IPS-NIHi7 (cell line): Measurements from ENCODE around the gene IQSEC1.

Experiments
- DNase-seq: peaks from one replicate; pipeline ENCODE4 v3.0.0; 2012; ENCODE audit warnings: mixed read lengths; ENCODE audit errors: extremely low spot score

IQSEC1 gene

DNA sequence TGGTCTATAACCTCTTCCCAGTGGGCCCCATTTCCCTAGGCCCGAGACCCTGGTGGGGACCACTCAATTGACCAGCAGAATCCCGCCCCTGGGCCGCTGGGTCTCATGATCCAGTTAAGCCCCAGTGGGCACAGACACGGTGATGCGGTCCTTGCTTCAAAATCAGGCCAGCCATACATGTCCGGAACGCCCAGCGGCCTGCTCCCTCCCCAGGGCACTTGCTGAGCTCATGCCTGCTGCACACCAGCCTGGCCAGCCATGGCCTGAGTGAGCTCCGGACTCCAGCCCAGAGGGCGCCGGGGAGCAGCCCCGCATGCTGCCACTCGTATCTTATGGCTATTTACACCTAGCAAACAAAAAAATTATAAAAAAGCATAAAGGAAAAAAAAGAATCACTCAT, 34.4 kb upstream of the IQSEC1 start:
- DNase-seq: peak; percentile 52

DNA sequence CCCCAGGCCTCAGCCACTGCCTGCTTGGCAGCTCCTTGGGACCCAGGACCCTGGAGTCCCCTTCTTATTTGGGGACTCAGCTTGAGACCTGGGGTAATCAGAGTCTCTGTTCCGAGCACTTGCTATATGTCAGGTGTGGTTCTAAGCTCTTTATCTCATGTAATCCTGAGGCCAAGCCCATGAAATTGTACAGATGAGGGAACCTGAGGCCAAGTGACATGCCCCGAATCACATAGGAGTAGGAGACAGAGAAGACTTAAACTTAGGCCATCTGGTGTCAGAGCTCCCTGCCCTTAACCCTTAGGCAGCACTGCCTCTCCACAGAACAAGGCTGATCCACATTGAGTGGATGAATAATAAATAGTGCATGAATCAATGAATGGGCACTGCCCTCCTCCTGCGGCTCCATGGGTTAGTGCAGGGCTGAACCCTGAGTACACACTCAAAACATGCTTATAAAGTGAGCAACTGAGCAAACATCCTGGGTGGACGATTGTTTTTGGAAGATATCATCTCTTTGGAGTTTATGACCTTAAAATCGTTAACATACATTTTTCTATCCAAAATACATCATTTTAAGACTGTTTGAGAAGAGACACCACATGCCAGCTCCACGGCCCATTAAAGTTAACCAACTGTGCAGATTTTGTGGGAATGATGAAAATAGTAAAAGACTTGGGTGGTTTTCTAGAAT, 33.2 kb upstream of the IQSEC1 start:
- DNase-seq: no peak

GRCh38 chr3:13105896-13106250, 32.6 kb upstream of the IQSEC1 start:
- no peak for DNase-seq

- DNase-seq: no peak
Observed at GRCh38 chr3:13105181-13105895, 32.1 kb upstream of the IQSEC1 start.

DNA sequence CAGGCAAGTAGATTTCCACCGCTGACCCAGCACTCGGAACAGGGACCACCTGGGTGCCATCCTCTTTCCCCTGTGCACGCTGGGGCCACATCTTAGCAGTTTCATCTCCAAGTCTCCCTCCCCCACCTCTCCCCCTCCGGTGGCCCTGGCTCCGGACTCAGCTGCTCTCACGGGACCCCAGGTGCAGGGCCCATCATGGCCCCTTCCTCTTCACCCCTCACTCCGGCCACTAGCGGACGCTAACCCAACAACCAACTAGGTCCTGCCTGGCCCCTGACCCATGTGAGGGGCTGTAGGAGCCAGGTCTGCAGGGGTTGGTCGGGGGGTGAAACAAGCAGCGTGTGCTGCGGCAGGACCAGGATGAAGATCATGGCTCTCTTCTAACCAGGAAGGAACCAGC, 31.3 kb upstream of the IQSEC1 start:
- DNase-seq: no peak

DNA sequence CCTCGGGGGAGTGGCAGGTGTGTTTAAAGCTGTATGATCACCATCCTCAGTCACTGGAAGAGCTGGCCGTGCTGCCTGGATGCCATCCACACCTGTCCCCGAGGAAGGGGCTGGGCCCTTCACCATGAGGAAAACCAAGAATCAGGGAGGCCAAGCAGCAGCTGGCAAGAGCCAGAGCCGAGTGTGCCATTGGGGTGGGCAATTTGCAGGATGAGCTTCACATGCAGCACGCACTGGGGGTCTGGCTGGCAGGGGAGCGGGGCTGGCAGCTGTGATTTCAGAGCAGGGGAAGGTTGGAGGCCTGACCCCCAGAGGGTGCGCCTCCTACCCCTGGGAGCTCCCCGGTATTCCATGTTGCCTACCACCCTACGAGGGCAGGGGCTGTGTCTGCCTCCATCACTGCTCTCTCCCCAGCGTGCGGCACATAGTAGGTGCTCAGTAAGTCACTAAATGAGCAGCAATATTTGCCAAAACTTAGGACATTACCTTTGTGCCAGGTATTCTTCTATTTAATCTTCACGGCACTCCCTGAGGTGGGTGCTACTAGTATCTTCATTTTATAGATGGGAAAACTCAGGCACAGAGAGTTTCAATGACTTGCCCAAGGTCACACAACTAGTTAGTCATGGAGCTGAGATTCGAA, 30.3 kb upstream of the IQSEC1 start:
- no peak for DNase-seq

- DNase-seq: no peak
Observed at GRCh38 chr3:13102386-13103345, 29.4 kb upstream of the IQSEC1 start.

GRCh38 chr3:13099707-13100106, 26.5 kb upstream of the IQSEC1 start:
- no peak for DNase-seq

- no peak for DNase-seq
Observed at GRCh38 chr3:13098192-13098988, 25.2 kb upstream of the IQSEC1 start.

DNA sequence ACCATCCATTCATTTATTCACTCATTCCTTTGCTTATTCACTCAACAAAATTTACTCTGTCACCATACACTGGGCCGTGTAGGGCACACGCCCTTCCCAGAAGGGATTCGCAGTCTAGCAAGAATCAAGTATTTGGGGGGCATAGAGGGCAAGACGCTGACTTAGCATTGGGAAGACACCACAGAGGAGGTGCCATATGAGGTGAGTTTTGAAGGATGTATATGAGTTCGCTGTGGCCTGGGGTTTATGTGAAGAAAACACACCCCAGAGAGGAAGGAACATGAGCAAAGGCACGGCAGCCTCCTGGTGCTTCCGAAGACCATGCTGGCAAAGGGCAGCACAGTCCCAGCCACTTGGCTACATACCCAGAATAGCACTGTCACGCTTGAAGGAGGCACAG, 23.1 kb upstream of the IQSEC1 start:
- no peak for DNase-seq

DNA sequence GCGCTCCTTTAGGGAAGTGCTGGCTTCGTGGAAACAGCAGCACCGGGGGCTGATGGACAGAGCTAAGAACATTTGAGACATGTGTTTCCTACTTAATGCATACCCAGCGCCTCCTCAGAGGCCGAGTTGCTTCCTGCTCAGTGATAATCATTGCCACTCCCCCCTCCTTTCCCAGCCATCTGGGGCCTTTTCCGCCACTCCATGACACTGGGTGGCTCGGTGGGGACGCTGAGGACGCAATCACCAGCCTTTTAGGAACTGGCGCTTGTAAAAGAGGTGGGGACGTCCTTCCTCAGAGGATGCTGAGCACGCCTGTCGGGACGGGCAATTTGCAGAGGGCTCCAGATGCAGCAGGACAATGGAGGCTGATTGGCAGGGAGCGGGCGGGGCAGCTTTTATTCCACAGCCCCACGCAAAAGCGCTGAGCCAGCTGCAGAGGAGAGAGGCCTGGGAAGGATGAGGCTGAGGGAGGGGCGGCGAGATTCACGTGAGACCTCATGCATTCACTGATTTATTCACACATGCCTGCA, 22.2 kb upstream of the IQSEC1 start:
- no peak for DNase-seq

DNA sequence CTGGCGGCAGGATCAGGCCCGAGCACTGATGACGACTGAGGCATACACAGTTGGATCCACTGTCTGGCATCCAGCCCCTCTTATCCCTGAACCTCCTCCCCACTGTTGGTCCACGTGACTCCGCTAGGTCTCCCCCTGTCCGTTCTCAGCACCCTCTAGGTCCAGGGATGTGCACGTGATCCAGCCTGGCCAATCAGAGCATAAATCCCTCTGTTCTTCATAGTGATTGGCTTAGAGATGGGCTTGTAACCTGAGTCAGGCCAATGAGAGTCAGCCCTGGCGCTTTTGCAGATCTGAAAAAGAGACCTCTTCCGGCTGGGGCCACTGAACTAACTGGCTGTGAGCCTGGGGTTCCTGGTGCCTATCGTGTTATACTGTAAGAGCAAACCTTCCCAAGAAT, 20.5 kb upstream of the IQSEC1 start:
- peak; percentile 64 for DNase-seq

- no peak for DNase-seq
Observed at GRCh38 chr3:13092621-13093617, 19.7 kb upstream of the IQSEC1 start.

GRCh38 chr3:13091898-13092611, 18.8 kb upstream of the IQSEC1 start:
- DNase-seq: peak; percentile 90

- no peak for DNase-seq
Observed at GRCh38 chr3:13088028-13089006, 15.1 kb upstream of the IQSEC1 start.

DNA sequence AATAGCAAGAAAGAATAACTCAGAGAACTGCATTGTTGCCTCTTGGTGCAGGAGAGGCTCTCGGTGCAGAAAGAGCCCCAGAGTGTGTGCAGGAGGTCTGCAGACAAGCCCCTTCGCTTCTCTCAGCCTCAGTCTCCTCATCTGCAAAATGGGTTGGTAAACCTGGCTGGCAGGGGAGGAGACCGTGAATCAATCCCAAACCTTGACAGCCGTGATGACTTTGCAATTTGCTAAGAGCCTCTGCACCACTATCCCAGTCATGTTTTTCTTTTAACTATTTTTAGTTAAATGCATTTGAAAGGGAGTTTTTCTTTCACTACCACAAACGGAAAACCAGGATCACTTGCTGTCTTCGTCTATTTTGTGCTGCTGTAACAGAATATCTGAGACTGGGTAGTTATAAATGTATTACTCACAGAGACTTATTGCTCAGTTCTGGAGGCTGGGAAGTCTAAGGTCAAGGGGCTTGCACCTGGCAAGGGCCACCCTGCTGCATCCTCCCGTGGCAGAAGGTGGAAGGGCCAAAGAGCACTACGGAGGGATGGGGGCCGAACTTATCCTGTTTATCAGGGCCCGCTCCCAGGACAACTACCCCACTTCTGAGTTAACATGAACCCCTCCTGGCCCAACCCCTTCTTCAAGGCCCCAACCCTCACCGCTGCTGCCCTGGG, 14.2 kb upstream of the IQSEC1 start:
- DNase-seq: no peak

GRCh38 chr3:13086531-13086981, 13.3 kb upstream of the IQSEC1 start:
- no peak for DNase-seq
